Stimulated activated CD4-positive, alpha-beta T cell treated with anti-CD3 and anti-CD28 coated beads, Interleukin-4, amount 100 ng/mL, for 1 hour (primary cell): ENCODE measurements around the gene SPNS3.
A peak's percentile ranks its signal among the peaks of the same experiment; 100 is the strongest.

ENCODE experiments used
- DNase-seq: peaks from one replicate; pipeline ENCODE4 v3.0.0-alpha.2; 2020

SPNS3 gene

GRCh38 chr17:4472286-4472685 lies 38.5 kb downstream of the SPNS3 start:
- no peak for DNase-seq

DNA sequence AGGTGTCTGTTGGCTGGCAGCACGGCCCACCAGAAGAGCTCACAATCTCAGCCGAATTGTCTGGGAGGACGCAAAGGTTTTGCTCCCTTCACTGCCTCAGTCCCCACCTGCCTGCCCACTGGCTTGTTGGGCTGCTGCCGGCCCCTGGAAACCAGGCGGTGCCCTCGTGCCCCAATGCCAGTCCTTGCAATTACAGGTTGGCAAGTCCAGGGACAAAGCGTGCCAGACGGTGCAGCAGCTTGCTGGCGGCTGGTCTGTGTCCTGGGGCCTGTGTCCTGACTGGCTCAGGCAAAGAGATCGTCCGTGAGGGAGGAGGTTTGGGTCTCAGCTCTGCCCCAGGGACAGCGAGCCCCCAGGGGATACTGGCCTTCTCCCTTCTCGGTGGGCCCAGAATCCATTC lies 40.4 kb downstream of the SPNS3 start:
- DNase-seq: no peak

GRCh38 chr17:4475001-4475400 lies 41.3 kb downstream of the SPNS3 start:
- DNase-seq: no peak

- no peak for DNase-seq
Observed at GRCh38 chr17:4475463-4475862, 41.7 kb downstream of the SPNS3 start.

DNA sequence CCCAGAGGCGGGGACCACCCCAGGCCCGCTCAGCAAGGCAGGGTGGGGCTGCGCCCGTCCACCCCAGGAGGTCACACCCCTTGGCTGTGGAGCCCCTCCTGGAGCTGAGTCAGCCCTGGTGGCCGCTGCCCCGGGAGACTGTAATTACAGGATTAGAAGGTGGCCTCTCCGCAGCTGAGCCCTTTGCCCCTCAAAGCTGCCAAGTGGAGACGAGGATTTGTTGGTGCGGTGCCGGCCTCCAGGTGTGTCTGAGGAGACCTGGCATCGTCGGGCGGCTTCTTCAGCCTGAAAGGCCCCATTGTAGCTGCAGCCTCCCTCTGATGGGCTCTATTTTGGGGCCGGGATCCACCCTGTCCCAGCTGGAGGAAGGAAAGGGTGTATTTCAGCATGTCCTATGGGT lies 42.3 kb downstream of the SPNS3 start:
- no peak for DNase-seq

DNA sequence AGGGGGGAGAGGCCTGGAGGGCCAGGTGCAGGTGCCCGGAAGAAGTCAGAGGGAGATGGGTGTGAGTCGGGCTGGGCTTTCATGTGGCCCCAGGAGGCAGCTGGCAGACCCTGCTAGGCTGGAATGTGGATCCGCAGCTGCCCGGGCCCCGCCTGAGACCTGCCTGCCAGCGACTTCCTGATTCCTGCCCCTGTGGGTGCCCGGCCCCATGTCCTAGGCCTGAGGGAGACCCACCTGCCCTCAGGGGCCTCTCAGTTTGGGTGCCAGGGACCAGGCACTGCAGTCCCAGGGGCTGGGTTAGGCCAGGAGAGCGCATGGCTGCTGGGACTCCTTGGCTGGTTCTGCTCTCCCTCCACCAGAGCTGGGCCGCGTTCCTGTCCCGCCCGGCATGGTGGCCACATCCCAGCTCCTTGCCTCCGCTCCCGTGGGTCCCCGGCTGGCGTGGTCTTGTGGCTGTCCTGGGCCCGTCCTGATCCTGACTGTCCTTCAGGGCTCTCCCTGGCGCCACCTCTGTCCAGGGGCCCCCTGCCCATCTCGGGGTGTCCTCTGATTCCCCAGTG lies 42.9 kb downstream of the SPNS3 start:
- DNase-seq: no peak

DNA sequence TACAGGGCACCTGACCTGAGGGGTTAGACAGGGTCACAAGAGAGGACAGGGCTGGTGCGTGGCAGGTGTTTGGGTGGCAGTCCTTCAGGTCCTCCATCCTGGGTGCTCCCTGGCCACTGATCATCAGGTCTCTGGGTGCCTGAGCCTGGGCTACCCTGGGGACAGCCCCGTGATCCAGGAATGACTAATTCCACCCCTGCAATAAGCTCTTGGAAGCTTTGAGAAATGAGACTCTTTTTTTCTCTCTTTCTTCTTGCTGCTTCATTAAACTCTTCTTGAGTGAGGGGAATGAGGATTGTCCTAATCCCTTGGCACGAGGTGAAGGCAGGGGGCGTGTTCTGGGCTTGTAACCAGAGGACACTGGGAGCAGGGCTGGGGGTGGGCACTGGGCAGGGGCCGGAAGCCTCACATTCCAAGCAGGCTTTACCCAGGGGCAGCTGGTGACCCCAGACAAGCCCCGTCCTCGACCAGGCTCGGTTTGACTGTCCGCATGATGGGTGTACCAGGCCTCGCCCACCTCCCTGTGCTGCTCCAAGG lies 43.6 kb downstream of the SPNS3 start:
- DNase-seq: no peak

- DNase-seq: no peak
Observed at GRCh38 chr17:4478318-4478830, 44.6 kb downstream of the SPNS3 start.

DNA sequence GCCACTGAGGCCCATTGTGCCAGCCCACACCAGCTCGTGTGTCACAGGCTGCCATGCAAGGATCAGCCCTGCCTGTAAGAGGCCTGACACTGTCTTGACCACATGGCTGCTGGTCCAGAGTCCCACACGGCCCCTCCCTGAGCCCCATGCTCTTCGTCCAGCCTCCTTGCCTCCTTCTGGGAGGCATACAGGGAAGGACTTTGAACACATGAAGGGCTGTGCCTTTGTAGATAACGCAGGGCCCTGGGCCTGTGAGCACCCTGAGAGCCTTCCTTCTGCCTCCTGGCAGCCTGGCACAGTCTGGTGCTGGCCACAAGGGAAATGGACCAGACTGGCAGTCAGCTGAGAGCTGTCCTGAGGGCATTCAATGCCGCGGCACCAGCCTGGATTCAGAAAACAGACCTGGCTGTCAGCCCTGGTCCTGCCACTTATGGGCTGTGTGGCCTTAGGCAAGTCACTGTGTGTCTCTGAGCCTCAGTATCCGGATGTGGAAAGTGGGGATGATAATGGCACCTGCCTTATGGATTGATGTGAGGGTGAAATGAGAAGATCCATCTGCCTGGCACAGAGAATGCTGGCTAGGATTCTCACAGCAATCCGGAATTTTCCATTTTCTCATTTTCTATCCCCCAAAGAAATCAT lies 45.7 kb downstream of the SPNS3 start:
- no peak for DNase-seq

DNA sequence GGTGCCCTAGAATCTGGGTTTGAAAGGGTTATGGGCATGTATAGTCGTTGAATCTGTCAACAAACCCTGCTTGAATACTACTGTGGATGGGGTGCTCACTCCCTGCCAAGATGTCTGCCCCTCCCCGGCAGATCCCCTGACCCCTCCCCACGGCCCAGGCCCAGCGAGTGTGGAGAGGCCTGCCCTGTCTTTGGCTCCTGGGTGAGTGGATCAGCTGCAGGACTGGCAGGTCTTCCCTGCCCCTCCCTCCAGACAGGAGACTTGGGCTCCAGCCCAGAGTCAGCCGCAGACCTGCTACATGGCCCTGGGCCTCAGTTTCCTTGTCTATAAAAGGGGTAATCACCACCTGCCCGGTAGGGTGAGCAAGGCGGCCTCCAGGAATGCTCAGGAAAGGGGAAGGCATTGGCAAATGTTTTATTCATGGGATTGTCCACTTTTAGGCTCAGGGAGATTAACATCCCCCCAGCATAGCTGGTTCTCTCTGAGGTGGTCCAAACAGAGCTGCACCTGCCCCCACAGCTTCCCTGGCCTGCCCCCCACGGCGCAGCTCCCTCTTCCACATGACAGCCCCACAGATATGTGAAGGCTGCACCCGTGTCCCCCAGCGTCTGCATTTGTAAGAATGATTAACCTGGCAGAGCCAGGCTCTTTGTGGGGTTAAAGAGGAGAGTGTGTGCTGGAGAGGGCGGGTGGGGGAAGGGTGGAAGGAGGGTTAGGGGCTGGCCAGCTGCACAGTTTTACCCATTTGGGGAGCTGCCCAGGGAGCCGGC lies 46.4 kb downstream of the SPNS3 start:
- DNase-seq: no peak

GRCh38 chr17:4480929-4481898 lies 47.5 kb downstream of the SPNS3 start:
- peak; percentile 33 for DNase-seq

GRCh38 chr17:4482338-4483011 lies 48.7 kb downstream of the SPNS3 start:
- DNase-seq: no peak

- DNase-seq: no peak
Observed at GRCh38 chr17:4483012-4483840, 49.5 kb downstream of the SPNS3 start.

GRCh38 chr17:4485676-4486646 lies 52.2 kb downstream of the SPNS3 start:
- peak; percentile 59 for DNase-seq

GRCh38 chr17:4487296-4487695 lies 53.6 kb downstream of the SPNS3 start:
- no peak for DNase-seq

DNA sequence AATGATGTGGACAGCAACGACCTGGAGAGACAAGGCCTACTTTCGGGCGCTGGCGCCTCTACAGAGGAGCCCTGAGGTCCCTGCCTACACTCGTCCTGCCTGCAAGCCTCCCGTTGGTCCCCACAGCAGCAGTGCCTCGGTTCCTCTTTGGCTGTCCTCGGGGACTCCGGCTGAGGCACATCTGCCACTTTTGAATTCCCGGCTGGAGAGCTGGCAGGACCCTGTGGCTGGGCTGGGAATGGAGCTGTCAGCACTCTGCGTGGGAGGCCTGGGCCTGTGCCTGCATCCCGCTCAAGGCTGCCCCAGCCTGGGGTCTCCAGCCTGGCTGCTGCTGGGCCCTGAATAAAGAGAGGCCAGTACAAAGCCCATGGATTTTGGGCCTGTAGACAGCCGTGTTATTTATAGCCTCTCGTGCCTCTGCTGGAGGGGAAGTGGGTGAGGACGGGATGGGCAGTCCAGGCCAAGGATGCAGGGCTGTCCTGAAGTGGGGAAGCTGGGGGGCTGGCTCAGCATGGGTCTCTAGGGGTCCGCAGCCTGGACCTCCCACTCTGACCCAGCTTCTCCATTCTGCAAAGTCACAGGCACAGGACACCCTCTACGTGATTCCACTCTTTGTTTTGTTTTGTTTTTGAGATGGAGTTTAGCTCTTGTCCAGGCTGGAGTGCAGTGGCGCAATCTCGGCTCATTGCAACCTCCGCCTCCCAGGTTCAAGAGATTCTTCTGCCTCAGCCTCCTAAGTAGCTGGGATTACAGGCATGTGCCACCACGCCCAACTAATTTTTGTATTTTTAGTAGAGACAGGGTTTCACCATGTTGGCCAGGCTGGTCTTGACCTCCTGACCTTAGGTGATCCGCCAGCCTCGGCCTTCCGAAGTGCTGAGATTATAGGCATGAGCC lies 54.3 kb downstream of the SPNS3 start:
- no peak for DNase-seq

DNA sequence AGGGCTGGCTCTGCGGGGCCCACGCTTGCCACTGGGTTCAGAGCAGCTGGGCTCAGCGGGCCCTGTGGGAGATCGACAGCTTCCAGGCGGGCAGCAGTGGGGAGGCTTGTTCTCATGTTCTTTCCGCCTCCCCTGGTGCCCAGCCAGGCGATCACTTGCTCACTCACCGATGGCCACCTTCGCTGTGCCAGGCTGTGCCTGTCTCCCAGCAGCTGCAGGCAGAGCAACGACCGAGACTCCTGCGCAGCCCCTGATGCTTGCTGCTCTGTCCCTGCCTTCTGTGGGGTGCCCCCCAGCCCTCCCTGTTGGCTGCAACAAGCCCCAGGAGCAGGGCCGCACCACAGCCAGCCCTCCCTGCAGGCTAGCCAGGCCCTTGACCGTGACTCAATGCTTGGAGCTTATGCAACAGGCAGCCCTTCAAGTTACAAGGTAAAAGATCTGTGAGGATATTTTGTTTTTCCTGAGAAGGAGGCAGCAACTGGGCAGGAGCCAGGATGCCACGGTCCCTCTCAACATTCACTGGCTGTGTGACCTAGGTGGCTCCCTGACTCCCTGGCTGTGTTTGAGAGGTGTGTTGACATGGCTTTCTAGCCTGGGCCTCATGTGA lies 55.4 kb downstream of the SPNS3 start:
- no peak for DNase-seq

- no peak for DNase-seq
Observed at GRCh38 chr17:4490109-4490591, 56.4 kb downstream of the SPNS3 start.
